SU-DHL-6 (cell line): ENCODE results near the gene MAPT.

Experiments used
- CTCF ChIP-seq: fragments of 200-600 bp; sonication (generic); IDR thresholded peaks from one replicate; pipeline ENCODE4 v1.5.1; 2017; ENCODE audit warnings: antibody characterized with exemption, mild to moderate bottlenecking, low read length, moderate library complexity; ENCODE audit not compliant: insufficient read depth, poor library complexity, severe bottlenecking
- EZH2phosphoT487 ChIP-seq: fragments of 200-600 bp; sonication (generic), shearing (Covaris generic); conservative IDR thresholded peaks from 2 replicates; pipeline ENCODE4 v1.6.1; 2018; ENCODE audit warnings: mild to moderate bottlenecking, antibody characterized with exemption, low read length, moderate library complexity, mixed read lengths

GRCh38 chr17:45847747-45848146 is 46.6 kb upstream of the MAPT start:
- TF ChIP-seq CTCF (no peak), EZH2phosphoT487 (no peak)
